ENCODE data around the gene PPP1R9B.

GRCh38 chr17:50154604-50155003, 4.1 kb upstream of the PPP1R9B start:
- TF ChIP-seq EZH2 (IDR thresholded peaks at IDR 0.05) (no peak), POLR2AphosphoS5 (IDR thresholded peaks at IDR 0.05; ENCODE audit: borderline replicate concordance, low read depth, low read length) (no peak), FOXP2 (optimal IDR thresholded peaks at IDR 0.05; ENCODE audit: control extremely low read depth, extremely low read length, insufficient read depth) (no peak)
